NCI-H526 (cell line): ENCODE results near the gene DISP3.
A peak's percentile ranks its signal among the peaks of the same experiment; 100 is the strongest.

Experiments
- DNase-seq, 2 experiments: peaks; one replicate each; lab custom pipeline; 2025; lab: John Stamatoyannopoulos, UW

The DISP3 gene

GRCh38 chr1:11456965-11457364, 22.0 kb upstream of the DISP3 start:
- DNase-seq, result no peak

GRCh38 chr1:11458811-11459275, 20.1 kb upstream of the DISP3 start:
- no peak for DNase-seq

GRCh38 chr1:11461531-11462137, 17.3 kb upstream of the DISP3 start:
- no peak for DNase-seq

GRCh38 chr1:11462224-11462923, 16.6 kb upstream of the DISP3 start:
- DNase-seq, result no peak

- no peak for DNase-seq
Measured at GRCh38 chr1:11463177-11463576, 15.8 kb upstream of the DISP3 start.

GRCh38 chr1:11465307-11465706, 13.6 kb upstream of the DISP3 start:
- no peak for DNase-seq

GRCh38 chr1:11466416-11466815, 12.5 kb upstream of the DISP3 start:
- DNase-seq, result no peak

- no peak for DNase-seq
Measured at GRCh38 chr1:11468878-11469277, 10.1 kb upstream of the DISP3 start.

GRCh38 chr1:11470912-11471311, 8.0 kb upstream of the DISP3 start:
- no peak for DNase-seq

GRCh38 chr1:11471473-11471872, 7.5 kb upstream of the DISP3 start:
- DNase-seq, result no peak

GRCh38 chr1:11472284-11472683, 6.7 kb upstream of the DISP3 start:
- DNase-seq, result no peak

GRCh38 chr1:11472741-11473140, 6.2 kb upstream of the DISP3 start:
- DNase-seq, result no peak

GRCh38 chr1:11473491-11474034, 5.4 kb upstream of the DISP3 start:
- DNase-seq, result no peak

GRCh38 chr1:11474826-11475225, 4.1 kb upstream of the DISP3 start:
- no peak for DNase-seq

GRCh38 chr1:11475748-11476147, 3.2 kb upstream of the DISP3 start:
- DNase-seq, result no peak

GRCh38 chr1:11479375-11479979, 522 bp downstream of the DISP3 start:
- DNase-seq, result peak in 1 of 2 experiments; percentile 39

- DNase-seq, result no peak
Measured at GRCh38 chr1:11481019-11481418, 2.1 kb downstream of the DISP3 start.

- DNase-seq, result no peak
Measured at GRCh38 chr1:11482198-11482597, 3.2 kb downstream of the DISP3 start.

- DNase-seq, result no peak
Measured at GRCh38 chr1:11482701-11483479, 3.9 kb downstream of the DISP3 start.

GRCh38 chr1:11483581-11484320, 4.8 kb downstream of the DISP3 start:
- DNase-seq, result no peak

GRCh38 chr1:11484321-11484655, 5.3 kb downstream of the DISP3 start:
- no peak for DNase-seq

GRCh38 chr1:11485191-11485590, 6.2 kb downstream of the DISP3 start:
- DNase-seq, result no peak
